GM12878 (cell line): ENCODE measurements around the gene RBBP4. TPM values are rescaled to one million over a fixed set of nuclear protein-coding genes. Genes with fewer than 3 reads are reported as not detected.
A peak's percentile ranks its signal among the peaks of the same experiment; 100 is the strongest.

ENCODE experiments used
- ATAC-seq: fragments of 200-7000 bp; cut with Tn5 transposase; 3 replicates; pipeline ENCODE4 v1.9.1; 2020; ENCODE audit warnings: mild to moderate bottlenecking, moderate library complexity
- BruUV-seq: library from RNA; stranded (reverse); fragments of 400-500 nt; replicated peaks from 2 replicates; lab custom pipeline; 2021; lab: Mats Ljungman, UMichigan
- CTCF ChIA-PET: fragments of 300-600 bp; sonication (Branson Sonifier 250); formaldehyde crosslinking; extraction: SDS; loops from one replicate; lab custom pipeline; 2021; ENCODE audit warnings: inconsistent platforms; lab: Yijun Ruan, JAX
- POLR2A ChIA-PET: fragments of 350-600 bp; formaldehyde crosslinking; extraction: SDS; loops from one replicate; lab custom pipeline; 2021; ENCODE audit warnings: inconsistent platforms; lab: Charles Lee
- RAD21 ChIA-PET: fragments of 300-600 bp; sonication (Branson Sonifier 250); formaldehyde crosslinking; loops from one replicate; lab custom pipeline; 2023; ENCODE audit warnings: antibody characterized with exemption; ENCODE audit not compliant: unreplicated experiment; lab: Charles Lee
- SMC1A ChIA-PET: fragments of 300-600 bp; sonication (Branson Sonifier 250); formaldehyde crosslinking; loops from one replicate; lab custom pipeline; 2023; ENCODE audit not compliant: unreplicated experiment, uncharacterized antibody; lab: Charles Lee
- DNase-seq: peaks from one replicate; pipeline ENCODE4 v3.0.0-alpha.2; 2011; ENCODE audit warnings: low read depth, low spot score
- FAIRE-seq: peaks from 3 replicates; lab custom pipeline; 2011; peaks lifted over from hg19 to GRCh38; lab: Jason Lieb, UNC
- H2AFZ ChIP-seq: 2 replicates; pipeline ENCODE4 v1.6.0; 2011; ENCODE audit warnings: low read depth, low read length, control low read depth; ENCODE audit not compliant: control insufficient read depth
- H3K27ac ChIP-seq: 2 replicates; pipeline ENCODE4 v1.5.1; 2011; ENCODE audit warnings: control low read depth; ENCODE audit not compliant: control insufficient read depth, insufficient read depth
- H3K27me3 ChIP-seq, 2 experiments: replicated peaks in 1 of 2; 2 replicates each; pipeline versions ENCODE4 v1.6.0 to v1.6.1; 2011; ENCODE audit warnings: low read length in 1 of 2; ENCODE audit not compliant: control insufficient read depth in 2 of 2, insufficient read depth in 2 of 2
- H3K36me3 ChIP-seq, 2 experiments: 2 replicates each; pipeline ENCODE4 v1.5.1; 2011; ENCODE audit warnings: low read length in 1 of 2; ENCODE audit not compliant: control insufficient read depth in 2 of 2, insufficient read depth in 2 of 2
- H3K4me1 ChIP-seq: 2 replicates; pipeline ENCODE4 v1.6.1; 2011; ENCODE audit warnings: mild to moderate bottlenecking, low read length, moderate library complexity, mixed read lengths; ENCODE audit not compliant: control insufficient read depth, insufficient read depth
- H3K4me2 ChIP-seq: 2 replicates; pipeline ENCODE4 v1.6.0; 2011; ENCODE audit warnings: control low read depth; ENCODE audit not compliant: control insufficient read depth, insufficient read depth
- H3K4me3 ChIP-seq: fragments of 200-600 bp; sonication (generic); 2 replicates; pipeline ENCODE4 v1.5.1; 2016
- H3K79me2 ChIP-seq: 2 replicates; pipeline ENCODE4 v1.6.0; 2011; ENCODE audit warnings: low read length; ENCODE audit not compliant: control insufficient read depth, insufficient read depth
- H3K9ac ChIP-seq: 2 replicates; pipeline ENCODE4 v1.8.0; 2011; ENCODE audit warnings: low read length, control low read depth, mixed read lengths; ENCODE audit not compliant: control insufficient read depth, insufficient read depth
- H3K9me3 ChIP-seq: replicated peaks from 3 replicates; pipeline ENCODE4 v1.5.1; 2011; ENCODE audit warnings: mild to moderate bottlenecking, low read length; ENCODE audit not compliant: control insufficient read depth, insufficient read depth
- H4K20me1 ChIP-seq: 2 replicates; pipeline ENCODE4 v1.6.0; 2011; ENCODE audit not compliant: control insufficient read depth, insufficient read depth
- BMI1 ChIP-seq: fragments of 450-650 bp; IDR thresholded peaks from 2 replicates; pipeline ENCODE4 v1.6.1; 2016; ENCODE audit warnings: mild to moderate bottlenecking, moderate library complexity, borderline replicate concordance
- CHD1 ChIP-seq: IDR thresholded peaks from 2 replicates; pipeline ENCODE4 v1.6.1; 2012; ENCODE audit warnings: low read depth, low read length, improper control_type of control experiment
- EGR1 ChIP-seq, 2 experiments: IDR thresholded peaks; 1 replicate in 1 of 2; 2 replicates in 1 of 2; pipeline ENCODE4 v1.6.1; 2011 to 2012; ENCODE audit warnings: low read depth in 2 of 2, low read length in 2 of 2, borderline replicate concordance in 1 of 2, mild to moderate bottlenecking in 1 of 2, moderate library complexity in 1 of 2
- FOXK2 ChIP-seq: fragments of 450-650 bp; IDR thresholded peaks from 2 replicates; pipeline ENCODE4 v1.6.1; 2017; ENCODE audit warnings: mild to moderate bottlenecking, moderate library complexity
- IKZF1 ChIP-seq: fragments of 450-650 bp; conservative IDR thresholded peaks from 2 replicates; pipeline ENCODE4 v1.6.1; 2017; ENCODE audit warnings: antibody characterized with exemption, mild to moderate bottlenecking
- IRF4 ChIP-seq: IDR thresholded peaks from 2 replicates; pipeline ENCODE4 v1.6.1; 2011; ENCODE audit warnings: low read depth, low read length
- KAT2A ChIP-seq: conservative IDR thresholded peaks from 2 replicates; pipeline ENCODE4 v1.6.1; 2011; ENCODE audit warnings: low read depth, low read length; ENCODE audit not compliant: control insufficient read depth
- KDM1A ChIP-seq: fragments of 200-600 bp; sonication (generic); IDR thresholded peaks from 2 replicates; pipeline ENCODE4 v1.6.1; 2016; ENCODE audit warnings: borderline replicate concordance
- MXI1 ChIP-seq: fragments of 150-350 bp; IDR thresholded peaks from 2 replicates; pipeline ENCODE4 v1.6.1; 2011; ENCODE audit warnings: low read depth, mild to moderate bottlenecking, inconsistent platforms, low read length, improper control_type of control experiment
- POLR2AphosphoS5 ChIP-seq: IDR thresholded peaks from 2 replicates; pipeline ENCODE4 v1.6.1; 2011; ENCODE audit warnings: mild to moderate bottlenecking, low read length, inconsistent platforms
- RAD21 ChIP-seq: IDR thresholded peaks from 2 replicates; pipeline ENCODE4 v1.6.1; 2011; ENCODE audit warnings: mild to moderate bottlenecking, low read depth, low read length, moderate library complexity; ENCODE audit not compliant: insufficient read depth
- RB1 ChIP-seq: fragments of 450-650 bp; formaldehyde crosslinking; IDR thresholded peaks from 2 replicates; pipeline ENCODE4 v1.6.1; 2017; ENCODE audit warnings: mild to moderate bottlenecking, borderline replicate concordance
- SP1 ChIP-seq: IDR thresholded peaks from one replicate; pipeline ENCODE4 v1.6.1; 2011; ENCODE audit warnings: low read depth, low read length
- ZNF384 ChIP-seq: IDR thresholded peaks from 2 replicates; pipeline ENCODE4 v1.6.1; 2012; ENCODE audit warnings: low read depth, mild to moderate bottlenecking, low read length, improper control_type of control experiment, borderline replicate concordance
- WGBS: methylation state at CpG from one replicate; pipeline ENCODE4 v1.1.6; 2016; ENCODE audit warnings: low lambda C conversion rate; ENCODE audit not compliant: insufficient replicate concordance, insufficient coverage; ENCODE audit errors: missing lambda C conversion rate; 5-methylcytosine and 5-hydroxymethylcytosine counted together
- in situ Hi-C: fragments of 300-500 bp; cut with MboI; formaldehyde crosslinking; loops from 9 replicates; pipeline ENCODE4 v1.14.3; 2018; ENCODE audit warnings: mixed read lengths
- intact Hi-C: fragments of 100-400 bp; cut with micrococcal nuclease; formaldehyde crosslinking; loops from one replicate; pipeline ENCODE4 v1.14.2; 2022; ENCODE audit not compliant: unreplicated experiment
- polyA plus RNA-seq, 11 experiments: library from polyadenylated mRNA; depleted of rRNA in 4 of 11; unstranded in 6 of 11; stranded (reverse) in 5 of 11; fragments of >200 nt; fragmentation: Nextera tagmentation in 4 of 11; fragmentation: Illumina TruSeq in 1 of 11; extraction: Ambion mirVana in 4 of 11; extraction: Trizol in 1 of 11; gene quantifications; 1 replicate in 1 of 11; 2 replicates in 10 of 11; pipeline versions ENCODE4 v1.2.1 to v1.2.3, GENCODE V29; 2011 to 2016; ENCODE audit warnings: inconsistent platforms in 2 of 11, missing spikeins in 2 of 11, low read depth in 1 of 11
- total RNA-seq, 4 experiments: library from RNA; depleted of rRNA in 3 of 4; stranded (reverse); fragments of >200 nt in 3 of 4; fragmentation: Illumina TruSeq in 1 of 4; extraction: Trizol in 1 of 4; gene quantifications; 2 replicates each; pipeline versions ENCODE4 v1.2.1 to v1.2.3, GENCODE V29; 2013 to 2021

RBBP4 gene
- total and polyA plus RNA-seq, 10 of the 15 experiments (the other 5 are each of a cell fraction or from before 2014, with no cell fraction given), result 120 to 357 (median 231) TPM

GRCh38 chr1:32619701-32620485 is 31.1 kb upstream of the RBBP4 start (continued):
- no peak for TF ChIP-seq POLR2AphosphoS5
- TF ChIP-seq SP1, result no peak
- TF ChIP-seq IRF4, result peak; percentile 94
- TF ChIP-seq RAD21, result peak; percentile 42
- TF ChIP-seq ZNF384, result no peak
- TF ChIP-seq BMI1, result peak; percentile 51; the same call in 1 of the 2 replicates
- no peak; the same call in 1 of the 2 replicates for TF ChIP-seq MXI1
- TF ChIP-seq EGR1 (IDR thresholded peaks at IDR 0.05; ENCODE audit: borderline replicate concordance in 1 of 2, low read depth in 2 of 2, low read length in 2 of 2), result no peak
- TF ChIP-seq FOXK2, result no peak
- peak; percentile 69; the same call in 1 of the 2 replicates for TF ChIP-seq IKZF1
- TF ChIP-seq KDM1A, result no peak

- ATAC-seq (no peak), FAIRE-seq (no peak), DNase-seq (no peak)
- Histone ChIP-seq H3K9ac (no peak overlapping the region), H3K4me1 (peaks cover 49% of the 10 kb centered on the region), H3K36me3 (peaks cover 0 to 16% of the 10 kb centered on the region in 2 experiments), H3K9me3 (peaks cover 4% of the 10 kb centered on the region), H3K79me2 (peaks cover 22% of the 10 kb centered on the region), H4K20me1 (no peaks in the 10 kb centered on the region), H3K27me3 (no peaks in the 10 kb centered on the region), H3K4me3 (no peak overlapping the region), H2AFZ (no peak overlapping the region), H3K27ac (no peak overlapping the region), H3K4me2 (no peak overlapping the region)
- intact Hi-C loops, result no loop called here
- SMC1A ChIA-PET, result interaction anchor here (0.7 to 0.9 kb wide), 2 partner anchors 102 to 347 kb away, joined by 3 read pairs; no protein-coding TSS in a partner anchor
- TF ChIP-seq RB1 (no peak), CHD1 (no peak), KAT2A (no peak)
- BruUV-seq, result no TSS peak
- CTCF ChIA-PET, result interaction anchor here (0.8 to 1.3 kb wide), 2 partner anchors 18 to 102 kb away, joined by 3 to 4 read pairs; no protein-coding TSS in a partner anchor
- RAD21 ChIA-PET, result interaction anchor here (0.6 to 1.2 kb wide), 2 partner anchors 27 to 102 kb away, joined by 3 to 4 read pairs; no protein-coding TSS in a partner anchor
- POLR2A ChIA-PET, result interaction anchor here (0.9 kb wide), 1 partner anchor 25 kb away, joined by 3 read pairs; no protein-coding TSS in a partner anchor
- 86% methylated on average over 2 of the region's 2 CpGs for WGBS
- in situ Hi-C loops, result no loop called here
Measured at GRCh38 chr1:32622205-32622604, 28.8 kb upstream of the RBBP4 start.
